ENCODE data around the gene MROH2B. TPM values are rescaled to one million over a fixed set of nuclear protein-coding genes. Genes with fewer than 3 reads are reported as not detected.
"Not testable (repeated sequence)": the region's sequence is repeated elsewhere in the genome, so short reads cannot be mapped to it uniquely, and the experiment has no call there.

MROH2B gene
- polyA plus RNA-seq, 4 donors = 0.04 to 0.25 TPM; not detected in 2

DNA sequence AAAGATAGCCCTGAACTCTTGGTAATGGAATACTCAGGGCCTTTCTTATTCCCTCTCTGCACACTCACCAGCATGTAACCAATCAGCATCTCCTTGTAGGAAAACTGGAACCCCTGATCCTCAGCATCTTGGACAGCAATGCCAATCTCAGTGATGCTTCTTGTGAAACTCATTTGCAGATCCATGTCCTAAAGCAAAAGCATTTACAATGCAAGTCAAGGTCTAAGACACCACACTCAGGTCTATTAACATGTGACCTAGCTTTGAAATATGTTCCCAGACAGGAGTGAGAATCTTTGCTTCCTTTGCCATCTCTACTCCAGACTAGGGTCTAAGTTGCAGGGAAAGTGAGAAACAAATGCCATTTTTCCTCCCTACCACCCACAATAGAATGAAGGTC lies 38.2 kb downstream of the MROH2B start:
- DNase-seq (ENCODE audit: low read depth in 4 of 4, low spot score in 3 of 4) = no peak

DNA sequence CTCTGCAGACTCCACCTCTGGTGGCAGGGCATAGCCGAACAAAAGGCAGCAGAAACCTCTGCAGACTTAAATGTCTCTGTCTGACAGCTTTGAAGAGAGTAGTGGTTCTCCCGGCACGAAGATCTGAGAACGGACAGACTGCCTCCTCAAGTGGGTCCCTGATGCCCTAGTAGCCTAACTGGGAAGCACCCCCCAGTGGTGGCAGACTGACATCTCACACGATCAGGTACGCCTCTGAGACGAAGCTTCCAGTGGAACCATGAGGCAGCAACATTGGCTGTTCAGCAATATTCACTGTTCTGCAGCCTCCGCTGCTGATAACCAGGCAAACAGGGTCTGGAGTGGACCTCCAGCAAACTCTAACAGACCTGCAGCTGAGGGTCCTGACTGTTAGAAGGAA lies 48.5 kb downstream of the MROH2B start:
- not testable (repeated sequence) for DNase-seq (ENCODE audit: low read depth in 4 of 4, low spot score in 3 of 4)

DNA sequence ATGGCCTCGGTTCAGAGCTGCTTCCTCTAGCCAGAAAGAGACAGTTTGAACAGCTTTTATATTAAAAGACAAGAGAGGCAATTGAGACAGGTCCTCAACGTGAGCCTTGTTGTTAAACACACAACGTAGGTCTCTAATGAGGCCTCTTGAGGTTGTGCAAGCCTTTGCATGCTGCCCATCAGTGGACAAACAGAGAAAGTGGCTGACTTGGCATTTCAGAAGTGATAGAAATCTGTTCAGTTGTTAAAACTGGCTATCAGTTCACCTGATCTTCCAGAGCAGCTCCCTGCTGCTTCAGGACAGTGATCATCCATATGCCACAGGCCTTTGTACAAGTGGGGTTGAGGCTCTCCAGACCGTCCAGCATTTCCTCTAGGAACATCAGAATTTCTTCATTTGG lies 58.8 kb downstream of the MROH2B start:
- DNase-seq (ENCODE audit: low read depth in 4 of 4, low spot score in 3 of 4) = no peak

DNA sequence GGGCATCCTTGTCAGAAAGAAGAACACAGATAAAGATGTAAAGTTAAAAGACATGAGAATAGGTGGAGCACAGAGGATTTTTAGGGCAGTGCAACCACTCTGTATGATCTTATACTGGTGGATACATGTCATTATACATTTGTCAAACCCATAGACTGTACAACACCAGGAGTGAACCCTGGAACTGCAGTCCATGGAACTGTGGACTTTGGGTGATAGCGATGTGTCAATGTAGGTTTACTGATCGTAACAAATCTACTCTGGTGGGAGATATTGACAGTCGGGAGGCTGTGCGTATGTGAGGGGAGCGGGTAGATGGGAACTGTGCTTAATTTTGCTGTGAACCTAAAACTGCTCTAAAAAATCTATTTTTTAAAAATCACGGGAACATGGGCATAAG lies 60.6 kb downstream of the MROH2B start:
- DNase-seq (ENCODE audit: low read depth in 4 of 4, low spot score in 3 of 4) = no peak

DNA sequence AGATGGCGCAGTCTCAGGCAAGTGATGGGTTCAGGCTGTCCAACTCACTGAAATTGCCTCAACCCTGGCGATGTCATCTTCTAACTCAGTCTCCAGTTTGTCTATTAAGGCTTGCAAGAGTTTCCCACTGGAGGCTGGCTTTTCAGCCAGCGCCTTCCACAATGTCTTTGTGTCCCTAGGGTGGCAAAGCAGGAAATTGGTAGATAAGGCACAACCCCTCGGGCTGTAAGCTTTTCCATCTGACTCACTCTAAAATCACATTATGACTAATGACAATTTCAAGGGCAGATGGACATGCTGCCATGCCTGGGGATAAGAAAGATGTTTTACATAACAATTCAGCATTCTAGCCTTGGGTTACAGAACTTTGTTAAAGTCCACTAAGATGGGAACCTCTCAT lies 61.9 kb downstream of the MROH2B start:
- no peak for DNase-seq (ENCODE audit: low read depth in 4 of 4, low spot score in 3 of 4)

DNA sequence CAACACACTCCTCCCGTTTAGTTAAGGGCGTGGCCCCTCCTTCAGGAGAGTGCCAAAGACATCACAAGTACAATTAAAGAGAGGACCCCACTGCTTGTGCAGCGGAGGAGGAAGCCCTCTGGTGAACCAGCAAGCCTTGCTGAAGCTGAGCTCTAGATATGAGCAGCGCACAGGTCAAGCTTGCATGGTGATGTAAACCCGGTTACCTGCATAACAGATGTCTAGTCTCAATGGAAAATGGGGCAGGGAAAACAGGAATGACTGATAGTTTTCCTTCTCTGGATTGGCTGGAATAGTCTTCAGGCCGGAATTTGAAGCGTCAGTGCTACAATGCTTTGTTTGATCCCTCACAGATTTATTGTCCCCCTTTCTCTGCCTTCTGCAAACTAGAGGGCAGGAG lies 66.2 kb downstream of the MROH2B start:
- DNase-seq (ENCODE audit: low read depth in 4 of 4, low spot score in 3 of 4) = no peak

DNA sequence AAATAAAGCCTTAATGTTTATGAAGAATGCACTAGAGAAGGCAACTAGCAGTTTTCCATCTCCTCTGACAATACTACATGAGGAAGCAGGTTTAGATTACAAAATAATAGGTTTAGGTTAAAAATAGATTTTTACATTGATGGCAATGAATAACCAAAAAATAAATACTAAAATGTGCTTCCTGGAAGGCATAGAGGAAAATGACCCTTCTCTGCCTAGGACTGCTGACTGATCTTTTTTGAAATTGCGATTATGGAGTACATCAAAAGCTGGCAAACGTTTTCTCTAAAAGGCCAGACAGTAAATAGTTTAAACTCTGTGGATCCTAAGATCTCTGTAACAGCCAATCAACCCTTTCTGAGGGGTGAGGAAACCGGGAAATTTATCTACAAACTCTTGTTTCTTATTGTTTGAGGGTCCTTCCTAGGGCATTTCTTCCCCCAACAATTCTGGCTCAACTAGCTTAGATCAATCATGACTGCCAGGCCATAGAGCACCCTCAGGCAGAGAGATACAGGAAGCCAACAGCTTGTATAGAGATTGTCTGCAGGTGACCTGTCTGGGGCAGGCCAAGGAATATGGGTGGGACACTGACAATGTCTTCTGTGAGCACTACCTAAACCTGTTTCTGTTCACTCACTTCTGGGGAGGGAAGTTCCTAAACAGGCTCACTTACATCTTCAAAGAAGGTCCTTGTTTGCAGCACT lies 67.3 kb downstream of the MROH2B start:
- DNase-seq (ENCODE audit: low read depth in 4 of 4, low spot score in 3 of 4) = no peak

DNA sequence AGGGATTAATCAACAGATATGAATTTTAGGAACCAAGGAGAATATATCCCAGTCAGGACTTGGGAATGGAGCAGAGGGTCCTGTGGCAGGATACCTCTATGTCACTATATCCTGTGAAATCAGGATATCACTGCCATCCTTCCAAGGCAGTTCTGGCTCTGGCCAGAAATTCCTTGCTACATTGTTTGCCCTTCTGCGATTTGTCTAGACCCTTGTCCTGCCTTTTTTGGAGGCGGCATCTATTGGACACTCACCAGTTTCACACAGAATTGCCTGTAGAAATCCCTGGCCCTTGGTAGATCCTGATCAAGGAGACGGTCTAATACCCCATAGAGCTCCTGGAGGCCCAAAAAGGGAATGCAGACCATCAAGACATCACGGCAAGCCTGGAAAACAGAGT lies 71.2 kb downstream of the MROH2B start:
- DNase-seq (ENCODE audit: low read depth in 4 of 4, low spot score in 3 of 4) = no peak

DNA sequence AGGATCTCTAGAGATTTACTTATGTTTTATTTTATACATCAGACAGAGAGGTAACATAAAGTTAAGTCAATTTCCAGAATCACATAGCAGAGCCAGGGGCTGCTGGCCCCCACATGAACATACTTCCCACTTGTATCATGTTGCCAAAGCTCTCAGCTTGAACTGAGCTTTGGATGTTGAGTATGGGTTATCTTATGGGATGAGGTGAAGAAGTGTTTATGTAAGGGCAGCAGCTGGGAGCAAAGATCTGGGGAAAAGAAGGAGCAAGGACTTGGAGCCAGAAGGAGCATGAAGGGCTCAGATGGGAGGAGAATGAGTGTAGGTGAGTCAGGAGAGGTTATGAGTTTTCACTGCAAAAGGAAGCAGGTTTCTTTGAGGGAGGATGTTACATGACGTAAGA lies 72.0 kb downstream of the MROH2B start:
- no peak for DNase-seq (ENCODE audit: low read depth in 4 of 4, low spot score in 3 of 4)

DNA sequence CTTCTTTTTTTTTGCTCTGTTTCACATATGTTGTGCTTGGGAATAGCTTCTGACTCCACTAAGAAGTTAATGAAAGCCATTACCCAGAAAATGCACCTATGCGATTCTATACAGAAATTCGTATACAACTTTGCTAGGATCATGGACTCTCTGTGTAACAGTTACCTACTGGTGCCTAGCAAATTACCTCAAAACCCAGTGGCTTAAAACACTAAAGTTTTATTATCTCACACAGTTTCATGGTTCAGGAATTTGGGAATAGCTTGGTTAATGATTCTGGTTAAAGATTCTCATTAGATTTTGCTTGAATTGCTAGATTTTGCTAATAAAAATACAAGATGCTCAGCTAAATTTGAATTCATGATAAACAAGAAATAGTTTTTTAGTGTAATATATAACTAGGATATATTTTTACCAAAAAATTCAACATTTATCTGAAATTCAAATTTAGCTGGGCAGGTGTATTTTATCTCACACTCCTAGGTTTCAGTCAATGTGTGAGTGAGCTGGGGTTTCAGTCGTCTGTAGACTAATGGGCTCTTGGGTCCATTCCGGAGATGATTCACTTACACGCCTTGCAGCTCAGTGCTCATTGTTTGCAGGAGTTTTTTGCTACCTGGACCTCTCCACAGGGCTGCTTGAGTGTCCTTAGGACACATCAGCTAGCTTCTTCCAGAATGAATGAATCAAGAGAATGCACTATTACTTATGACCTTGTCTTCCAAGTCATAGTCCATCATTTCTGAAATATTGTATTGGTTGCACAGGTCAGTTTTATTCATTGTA lies 75.1 kb downstream of the MROH2B start:
- DNase-seq (ENCODE audit: low read depth in 4 of 4, low spot score in 3 of 4) = no peak

DNA sequence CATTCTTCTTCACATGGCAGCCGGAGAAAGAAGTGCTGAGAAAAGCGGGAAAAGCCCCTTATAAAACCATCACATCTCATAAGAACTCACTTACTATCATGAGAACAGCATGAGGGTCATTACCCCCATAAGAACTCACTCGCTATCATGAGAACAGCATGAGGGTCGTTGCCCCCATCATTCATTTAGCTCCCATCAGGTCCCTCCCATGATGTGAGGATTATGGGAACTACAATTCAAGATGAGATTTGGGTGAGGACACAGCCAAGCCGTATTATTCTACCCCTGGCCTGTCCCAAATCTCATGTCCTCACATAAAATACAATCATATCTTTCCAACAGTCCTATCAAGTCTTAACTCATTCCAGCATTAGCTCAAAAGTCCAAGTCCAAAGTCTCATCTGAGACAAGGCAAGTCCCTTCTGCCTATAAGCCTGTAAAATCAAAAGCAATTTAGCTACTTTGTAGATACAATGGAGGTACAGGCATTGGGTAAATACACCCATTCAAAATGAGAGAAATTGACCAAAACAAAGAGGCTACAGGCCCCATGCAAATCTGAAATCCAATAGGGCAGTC lies 79.1 kb downstream of the MROH2B start:
- no peak for DNase-seq (ENCODE audit: low read depth in 4 of 4, low spot score in 3 of 4)

DNA sequence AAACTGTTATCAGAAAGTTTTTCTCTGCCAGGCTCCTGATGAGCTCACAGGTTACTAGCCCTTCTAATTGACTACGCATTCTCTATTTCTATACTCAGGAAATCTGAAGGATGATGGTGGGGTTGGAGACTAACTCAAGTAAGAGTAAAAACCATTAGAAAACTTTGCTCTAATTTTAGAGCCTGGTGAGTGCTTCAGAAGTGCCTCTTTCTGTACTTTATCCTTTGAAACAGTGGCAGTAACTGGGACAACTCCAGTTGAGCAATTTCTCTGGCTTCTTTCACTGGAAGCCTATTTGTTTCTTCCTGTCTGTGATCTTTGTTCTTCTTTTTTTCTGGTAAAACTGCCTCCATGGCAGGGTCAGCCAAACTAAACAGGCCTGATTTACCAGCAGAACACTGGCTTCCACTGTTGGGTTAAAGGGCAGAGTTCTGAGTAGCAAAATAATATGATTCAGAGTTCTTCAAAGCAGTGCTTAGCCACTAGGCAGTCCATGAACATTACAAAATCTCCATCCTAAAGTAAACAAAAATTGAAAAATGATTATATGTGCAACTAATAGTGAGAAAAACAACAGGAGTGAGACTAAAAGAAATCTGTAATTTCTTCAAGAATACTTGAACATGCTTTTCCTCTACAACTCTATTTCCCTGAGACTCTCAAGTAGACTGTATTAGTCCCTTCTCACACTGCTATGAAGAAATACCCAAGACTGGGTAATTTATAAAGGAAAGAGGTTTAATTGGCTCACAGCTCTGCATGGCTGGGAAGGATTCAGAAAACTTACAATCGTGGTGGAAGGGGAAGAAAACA lies 79.8 kb downstream of the MROH2B start:
- DNase-seq (ENCODE audit: low read depth in 4 of 4, low spot score in 3 of 4) = peak; percentile 35 to 47 (median 37)

DNA sequence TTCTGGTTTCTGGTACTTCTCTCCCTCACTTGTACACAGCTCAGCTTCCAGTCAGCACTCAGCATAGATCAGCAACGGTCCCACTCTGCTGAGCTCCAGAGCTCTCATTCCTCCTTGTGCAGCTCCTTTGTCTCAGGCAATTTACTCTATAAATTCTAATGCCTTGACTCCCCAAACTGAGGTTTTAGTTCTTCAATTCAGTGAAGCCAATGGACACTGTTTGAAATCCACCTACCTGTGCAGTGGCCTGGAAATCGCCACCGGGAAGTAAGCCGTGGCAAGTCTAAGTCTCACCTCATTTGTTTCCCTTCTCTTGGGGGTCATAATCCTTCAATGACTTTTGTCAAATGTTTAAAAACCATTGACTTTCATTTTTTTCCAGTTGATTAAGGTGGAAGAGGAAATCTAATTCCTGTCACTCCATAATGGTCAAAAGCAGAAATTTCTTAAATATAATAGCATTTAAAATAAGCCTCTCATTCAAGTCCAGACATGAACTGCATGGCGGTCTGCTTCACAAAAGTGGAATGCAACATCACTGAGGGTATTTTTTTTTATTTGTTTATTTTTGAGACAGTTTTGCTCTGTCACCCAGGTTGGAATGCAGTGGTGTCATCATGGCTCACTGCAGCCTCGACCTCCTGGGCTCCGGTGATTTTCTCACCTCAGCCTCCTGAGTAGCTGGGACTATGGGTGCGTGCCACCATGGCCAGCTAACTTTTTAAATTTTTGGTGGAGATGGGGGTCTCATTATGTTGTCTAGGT lies 82.2 kb downstream of the MROH2B start:
- DNase-seq (ENCODE audit: low read depth in 4 of 4, low spot score in 3 of 4) = no peak

DNA sequence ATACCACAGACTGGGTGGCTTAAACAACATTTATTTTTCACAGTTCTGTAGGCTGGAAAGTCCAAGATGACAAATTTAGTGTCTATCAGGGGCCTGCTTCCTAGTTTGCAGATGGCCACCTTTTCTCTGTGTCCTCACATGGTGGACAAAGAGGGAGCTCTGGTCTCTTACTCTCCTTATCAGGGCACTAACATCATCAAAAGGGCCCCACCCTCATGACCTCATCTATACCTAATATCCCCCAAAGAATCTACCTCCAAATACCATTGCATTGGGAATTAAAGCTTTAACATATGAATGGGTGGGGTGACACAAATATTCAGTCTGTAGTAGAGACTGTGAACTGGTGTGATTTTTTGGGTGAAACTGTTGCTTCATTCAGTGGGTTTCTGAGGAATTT lies 83.8 kb downstream of the MROH2B start:
- DNase-seq (ENCODE audit: low read depth in 4 of 4, low spot score in 3 of 4) = no peak

DNA sequence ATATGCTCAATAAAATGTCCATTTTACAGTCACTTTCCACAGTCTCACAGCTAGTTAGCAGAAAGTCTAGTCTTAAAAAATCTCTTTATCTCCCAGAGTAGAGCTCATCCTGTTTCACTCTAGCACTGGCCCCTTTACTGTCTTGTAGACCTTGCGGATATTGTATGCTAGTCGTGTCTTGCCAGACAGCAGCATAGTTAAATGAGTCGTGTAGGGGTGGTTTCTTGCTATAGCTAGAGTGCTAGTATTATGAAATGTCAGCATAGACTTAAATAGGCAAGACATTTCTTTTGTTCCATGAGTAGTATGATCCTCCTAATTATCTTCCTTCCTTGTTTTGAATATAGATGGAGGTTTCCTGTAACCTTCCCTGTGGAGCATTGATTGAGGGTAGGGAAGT lies 84.5 kb downstream of the MROH2B start:
- no peak for DNase-seq (ENCODE audit: low read depth in 4 of 4, low spot score in 3 of 4)

DNA sequence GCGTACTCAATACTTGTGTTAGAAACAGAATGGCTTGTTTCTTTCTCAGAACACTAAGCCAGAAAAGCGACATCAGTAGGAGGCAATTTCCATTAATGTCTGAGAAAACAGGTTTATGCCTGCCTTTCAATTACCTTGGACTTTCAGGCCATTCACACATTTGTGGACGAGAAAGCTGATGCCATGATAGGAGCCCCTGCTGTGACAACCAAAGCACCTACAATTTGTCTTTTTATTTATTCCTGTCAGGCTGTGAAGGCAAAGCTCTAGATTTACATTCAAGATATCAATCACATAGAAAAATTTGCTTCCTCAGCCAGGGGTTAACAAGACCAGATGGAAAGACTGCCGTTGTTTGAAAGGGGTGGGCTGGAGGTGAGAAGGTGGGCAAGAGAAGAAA lies 85.6 kb downstream of the MROH2B start:
- no peak for DNase-seq (ENCODE audit: low read depth in 4 of 4, low spot score in 3 of 4)

DNA sequence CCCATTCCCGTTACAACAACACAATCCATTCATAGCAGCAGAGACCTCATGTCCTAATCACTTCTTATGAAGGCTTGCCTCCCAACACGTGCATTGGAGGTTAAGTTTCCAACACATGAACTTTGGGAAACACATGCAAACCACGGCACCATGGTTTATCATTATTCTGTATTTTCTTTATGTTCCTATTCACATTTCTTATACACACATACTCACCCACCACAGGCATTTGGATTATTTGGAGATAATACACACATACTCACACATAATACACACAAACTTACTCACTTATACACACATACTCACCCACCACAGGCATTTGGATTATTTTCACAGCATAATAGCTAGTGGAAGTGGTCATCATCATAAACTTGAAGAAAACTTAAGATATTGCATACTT lies 86.3 kb downstream of the MROH2B start:
- no peak for DNase-seq (ENCODE audit: low read depth in 4 of 4, low spot score in 3 of 4)

DNA sequence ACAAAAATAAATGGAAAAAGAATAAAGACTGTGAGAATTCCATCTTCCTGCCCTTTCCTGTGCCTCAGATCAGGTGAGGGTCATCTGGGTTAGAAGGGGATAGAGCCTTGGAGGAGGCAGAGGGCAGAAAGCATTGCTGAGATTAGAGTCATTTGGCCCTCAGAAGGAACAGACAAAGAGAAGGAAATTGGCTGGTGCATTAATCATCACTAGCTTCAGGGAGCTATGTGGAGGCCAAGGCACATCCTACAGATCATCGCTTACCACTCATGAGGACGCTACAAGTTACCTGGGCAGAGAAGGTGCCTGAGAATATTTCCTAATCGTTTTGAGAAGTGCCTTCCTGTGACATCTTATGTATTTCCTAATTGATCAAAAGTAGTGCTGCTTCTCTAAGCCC lies 87.4 kb downstream of the MROH2B start:
- DNase-seq (ENCODE audit: low read depth in 4 of 4, low spot score in 3 of 4) = no peak

DNA sequence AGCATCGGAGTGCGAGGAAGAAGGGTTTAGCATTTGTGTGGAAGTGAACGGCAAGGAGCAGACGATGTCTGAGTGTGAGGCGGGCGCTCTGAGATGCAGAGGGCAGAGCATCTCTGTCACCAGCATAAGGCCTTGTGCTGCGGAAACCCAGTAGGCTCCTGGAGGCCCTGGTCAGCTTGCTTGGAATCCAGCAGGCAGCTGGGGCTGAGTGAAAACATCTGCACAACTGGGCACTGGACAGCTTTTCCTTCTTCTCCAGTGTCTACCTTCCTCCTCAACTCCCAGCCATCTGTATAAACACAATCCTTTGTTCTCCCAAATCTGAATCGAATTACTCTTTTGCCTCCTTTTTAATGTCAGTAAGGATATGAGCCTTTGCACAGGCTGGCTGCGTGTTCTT lies 89.7 kb downstream of the MROH2B start:
- no peak for DNase-seq (ENCODE audit: low read depth in 4 of 4, low spot score in 3 of 4)

DNA sequence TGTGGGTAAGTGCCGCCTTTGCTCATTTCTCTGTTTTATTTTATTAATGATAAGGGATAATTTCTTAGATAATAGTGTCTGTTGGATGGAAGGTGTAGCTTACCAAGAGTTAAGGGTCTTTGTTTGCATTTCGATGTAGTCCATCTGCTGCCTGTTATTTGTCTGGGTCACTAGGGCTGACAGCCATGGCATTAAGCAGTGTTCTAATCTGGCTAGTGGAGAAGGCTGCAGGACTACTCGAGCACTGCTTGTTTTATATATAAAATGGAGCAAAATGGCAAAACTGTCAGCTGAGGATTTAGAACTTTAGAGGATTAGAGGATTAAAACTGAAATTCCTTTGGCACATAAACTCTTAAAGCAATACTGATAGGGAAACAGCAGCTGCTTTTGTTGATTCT lies 94.3 kb downstream of the MROH2B start:
- DNase-seq (ENCODE audit: low read depth in 4 of 4, low spot score in 3 of 4) = no peak

Data from right renal pelvis (tissue), 4 donors.